Stimulated activated CD8-positive, alpha-beta memory T cell treated with anti-CD3 and anti-CD28 coated beads, Interleukin-15, amount 100 ng/mL, for 24 hours (primary cell): ENCODE results near the gene RTP3.

Source experiments
- DNase-seq: peaks from one replicate; pipeline ENCODE4 v3.0.0-alpha.2; 2020; ENCODE audit warnings: low read depth

The RTP3 gene

GRCh38 chr3:46469680-46470357 lies 28.0 kb upstream of the RTP3 start:
- no peak for DNase-seq

- DNase-seq, result no peak
Observed at GRCh38 chr3:46470831-46471230, 26.9 kb upstream of the RTP3 start.

GRCh38 chr3:46471371-46471914 lies 26.3 kb upstream of the RTP3 start:
- no peak for DNase-seq

- no peak for DNase-seq
Observed at GRCh38 chr3:46472736-46473135, 25.0 kb upstream of the RTP3 start.

GRCh38 chr3:46477145-46477544 lies 20.6 kb upstream of the RTP3 start:
- no peak for DNase-seq

GRCh38 chr3:46477756-46478155 lies 20.0 kb upstream of the RTP3 start:
- no peak for DNase-seq

GRCh38 chr3:46478341-46478740 lies 19.4 kb upstream of the RTP3 start:
- DNase-seq, result no peak

GRCh38 chr3:46479021-46479420 lies 18.8 kb upstream of the RTP3 start:
- DNase-seq, result no peak

- no peak for DNase-seq
Observed at GRCh38 chr3:46479696-46480095, 18.1 kb upstream of the RTP3 start.

- DNase-seq, result no peak
Observed at GRCh38 chr3:46480491-46481195, 17.1 kb upstream of the RTP3 start.

- DNase-seq, result no peak
Observed at GRCh38 chr3:46481636-46482035, 16.1 kb upstream of the RTP3 start.

- no peak for DNase-seq
Observed at GRCh38 chr3:46482632-46483350, 15.0 kb upstream of the RTP3 start.

GRCh38 chr3:46483825-46484224 lies 14.0 kb upstream of the RTP3 start:
- DNase-seq, result no peak

- no peak for DNase-seq
Observed at GRCh38 chr3:46484388-46484787, 13.4 kb upstream of the RTP3 start.

GRCh38 chr3:46484911-46485778 lies 12.6 kb upstream of the RTP3 start:
- no peak for DNase-seq

- DNase-seq, result no peak
Observed at GRCh38 chr3:46485779-46486175, 12.0 kb upstream of the RTP3 start.

GRCh38 chr3:46488735-46489361 lies 8.9 kb upstream of the RTP3 start:
- peak; percentile 73 for DNase-seq

GRCh38 chr3:46489381-46489780 lies 8.4 kb upstream of the RTP3 start:
- no peak for DNase-seq

GRCh38 chr3:46489875-46490274 lies 7.9 kb upstream of the RTP3 start:
- no peak for DNase-seq

- DNase-seq, result no peak
Observed at GRCh38 chr3:46490338-46491084, 7.3 kb upstream of the RTP3 start.
